Measurements from ENCODE around the gene CASP10. TPM values are rescaled to one million over a fixed set of nuclear protein-coding genes. Genes with fewer than 3 reads are reported as not detected.
"Not testable (repeated sequence)": the region's sequence is repeated elsewhere in the genome, so short reads cannot be mapped to it uniquely, and the experiment has no call there.

Gene CASP10
- total RNA-seq, result 5.4 TPM

GRCh38 chr2:201182650-201183364 lies at the start of gene CASP10:
TSS of gene CASP10 (plus strand) at chr2:201183141. CDS start at chr2:201185778, 2,637 bp downstream.
- ATAC-seq (peak; percentile 97), DNase-seq (ENCODE audit: low spot score) (no peak)

GRCh38 chr2:201135386-201135785 lies 47.6 kb upstream of the CASP10 start:
- no peak for ATAC-seq
- no peak for DNase-seq (ENCODE audit: low spot score)

- ATAC-seq, result no peak
- no peak for DNase-seq (ENCODE audit: low spot score)
These were observed 46.0 kb upstream of the CASP10 start for GRCh38 chr2:201136889-201137321.

- DNase-seq (ENCODE audit: low spot score), result no peak
- peak; percentile 49 for ATAC-seq
These were observed 45.2 kb upstream of the CASP10 start for GRCh38 chr2:201137505-201138400.

GRCh38 chr2:201138401-201138970 lies 44.5 kb upstream of the CASP10 start:
- DNase-seq (ENCODE audit: low spot score), result no peak
- ATAC-seq, result no peak

GRCh38 chr2:201138986-201139781 lies 43.8 kb upstream of the CASP10 start:
- DNase-seq (ENCODE audit: low spot score); ATAC-seq: not testable (repeated sequence)

- DNase-seq (ENCODE audit: low spot score) (no peak), ATAC-seq (no peak)
These were observed 42.9 kb upstream of the CASP10 start for GRCh38 chr2:201139836-201140604.

- ATAC-seq, result peak; percentile 89
- DNase-seq (ENCODE audit: low spot score), result no peak
These were observed 38.6 kb upstream of the CASP10 start for GRCh38 chr2:201144101-201145051.

GRCh38 chr2:201148434-201148990 lies 34.4 kb upstream of the CASP10 start:
- DNase-seq (ENCODE audit: low spot score) (no peak), ATAC-seq (no peak)

- ATAC-seq, result peak; percentile 77
- DNase-seq (ENCODE audit: low spot score), result no peak
These were observed 33.7 kb upstream of the CASP10 start for GRCh38 chr2:201149064-201149820.

GRCh38 chr2:201149821-201150165 lies 33.1 kb upstream of the CASP10 start:
- not testable (repeated sequence) for ATAC-seq; DNase-seq (ENCODE audit: low spot score)

GRCh38 chr2:201150454-201151020 lies 32.4 kb upstream of the CASP10 start:
- no peak for ATAC-seq

GRCh38 chr2:201151127-201151981 lies 31.6 kb upstream of the CASP10 start:
- DNase-seq (ENCODE audit: low spot score) (no peak), ATAC-seq (no peak)

More at GRCh38 chr2:201150454-201151020, 32.4 kb upstream of the CASP10 start:
- DNase-seq (ENCODE audit: low spot score), result no peak

GRCh38 chr2:201152517-201152916 lies 30.4 kb upstream of the CASP10 start:
- ATAC-seq (peak; percentile 21), DNase-seq (ENCODE audit: low spot score) (no peak)

GRCh38 chr2:201152999-201153815 lies 29.7 kb upstream of the CASP10 start:
- DNase-seq (ENCODE audit: low spot score), result no peak

More at GRCh38 chr2:201152999-201153815, 29.7 kb upstream of the CASP10 start:
- no peak for ATAC-seq

Data from left lobe of liver (tissue), 2 donors.